Inflammatory macrophage treated with lipopolysaccharide for 1 hour (primary cell): Measurements from ENCODE around the gene ATP4B.

Experiments
- DNase-seq, 2 donors: peaks; one replicate each; pipeline ENCODE4 v3.0.0-alpha.2; 2020 to 2022

The ATP4B gene

GRCh38 chr13:113656003-113656588 is 1.9 kb downstream of the ATP4B start:
- DNase-seq, result no peak

GRCh38 chr13:113655346-113656002 is 2.5 kb downstream of the ATP4B start:
- DNase-seq, result no peak

GRCh38 chr13:113654591-113655345 is 3.2 kb downstream of the ATP4B start:
- DNase-seq, result no peak

GRCh38 chr13:113654175-113654560 is 3.8 kb downstream of the ATP4B start:
- DNase-seq, result no peak

GRCh38 chr13:113653264-113654174 is 4.5 kb downstream of the ATP4B start:
- no peak for DNase-seq

GRCh38 chr13:113652404-113653263 is 5.4 kb downstream of the ATP4B start:
- no peak for DNase-seq

- DNase-seq, result no peak
Observed at GRCh38 chr13:113651511-113652403, 6.2 kb downstream of the ATP4B start.

GRCh38 chr13:113650731-113651148 is 7.3 kb downstream of the ATP4B start:
- no peak for DNase-seq

GRCh38 chr13:113650275-113650674 is 7.7 kb downstream of the ATP4B start:
- DNase-seq, result no peak

- no peak for DNase-seq
Observed at GRCh38 chr13:113649212-113649611, 8.8 kb downstream of the ATP4B start.

GRCh38 chr13:113648216-113648610 is 9.8 kb downstream of the ATP4B start:
- no peak for DNase-seq

- no peak for DNase-seq
Observed at GRCh38 chr13:113647351-113648215, 10.4 kb downstream of the ATP4B start.

- no peak for DNase-seq
Observed at GRCh38 chr13:113646921-113647340, 11.1 kb downstream of the ATP4B start.

GRCh38 chr13:113646376-113646775 is 11.6 kb downstream of the ATP4B start:
- no peak for DNase-seq

GRCh38 chr13:113645329-113645728 is 12.7 kb downstream of the ATP4B start:
- DNase-seq, result no peak

GRCh38 chr13:113644800-113645199 is 13.2 kb downstream of the ATP4B start:
- no peak for DNase-seq

- DNase-seq, result no peak
Observed at GRCh38 chr13:113643593-113643992, 14.4 kb downstream of the ATP4B start.

GRCh38 chr13:113642563-113642962 is 15.4 kb downstream of the ATP4B start:
- no peak for DNase-seq

GRCh38 chr13:113641426-113641825 is 16.6 kb downstream of the ATP4B start:
- no peak for DNase-seq
